ENCODE results near the gene MCM9.

DNA sequence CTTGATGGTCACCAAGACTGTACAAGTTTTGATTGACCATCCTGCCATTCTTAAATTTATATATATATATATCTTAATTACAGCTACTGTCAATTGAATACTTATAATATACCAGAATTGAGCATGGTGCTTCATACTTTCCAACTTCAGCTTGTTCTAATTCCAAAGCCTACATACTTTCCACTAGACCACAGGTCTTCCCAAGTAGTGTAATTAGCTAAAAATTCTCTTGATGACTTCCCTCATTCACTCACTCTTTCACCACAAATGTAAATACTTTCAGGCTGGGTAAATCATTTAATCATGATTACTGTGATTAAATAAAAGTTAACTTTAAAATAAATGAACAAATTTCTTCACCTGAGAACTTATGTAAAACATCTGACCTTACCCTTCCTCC lies 37.6 kb downstream of the MCM9 start:
- TF ChIP-seq, protein P1, sequence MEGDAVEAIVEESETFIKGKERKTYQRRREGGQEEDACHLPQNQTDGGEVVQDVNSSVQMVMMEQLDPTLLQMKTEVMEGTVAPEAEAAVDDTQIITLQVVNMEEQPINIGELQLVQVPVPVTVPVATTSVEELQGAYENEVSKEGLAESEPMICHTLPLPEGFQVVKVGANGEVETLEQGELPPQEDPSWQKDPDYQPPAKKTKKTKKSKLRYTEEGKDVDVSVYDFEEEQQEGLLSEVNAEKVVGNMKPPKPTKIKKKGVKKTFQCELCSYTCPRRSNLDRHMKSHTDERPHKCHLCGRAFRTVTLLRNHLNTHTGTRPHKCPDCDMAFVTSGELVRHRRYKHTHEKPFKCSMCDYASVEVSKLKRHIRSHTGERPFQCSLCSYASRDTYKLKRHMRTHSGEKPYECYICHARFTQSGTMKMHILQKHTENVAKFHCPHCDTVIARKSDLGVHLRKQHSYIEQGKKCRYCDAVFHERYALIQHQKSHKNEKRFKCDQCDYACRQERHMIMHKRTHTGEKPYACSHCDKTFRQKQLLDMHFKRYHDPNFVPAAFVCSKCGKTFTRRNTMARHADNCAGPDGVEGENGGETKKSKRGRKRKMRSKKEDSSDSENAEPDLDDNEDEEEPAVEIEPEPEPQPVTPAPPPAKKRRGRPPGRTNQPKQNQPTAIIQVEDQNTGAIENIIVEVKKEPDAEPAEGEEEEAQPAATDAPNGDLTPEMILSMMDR (IDR thresholded peaks at IDR 0.05): no peak
- TF ChIP-seq IRF2 (CRISPR knock-in tag; IDR thresholded peaks at IDR 0.05; ENCODE audit: borderline replicate concordance, low read depth): no peak
- TF ChIP-seq SP1 (CRISPR knock-in tag; conservative IDR thresholded peaks at IDR 0.05): no peak

Data from WTC11 (cell line).